Activated naive CD4-positive, alpha-beta T cell treated with anti-CD3 and anti-CD28 coated beads, Interleukin-2, amount 50 U/mL, for 24 hours (primary cell): ENCODE data around the gene CTSA.
A peak's percentile ranks its signal among the peaks of the same experiment; 100 is the strongest.
"Not testable (repeated sequence)": the region's sequence is repeated elsewhere in the genome, so short reads cannot be mapped to it uniquely, and the experiment has no call there.

Experiments
- H3K27ac Mint-ChIP-seq: one replicate; pipeline ENCODE4 v1.8.0; 2021; ENCODE audit warnings: mild to moderate bottlenecking, mixed read lengths
- H3K27me3 Mint-ChIP-seq: one replicate; pipeline ENCODE4 v1.8.0; 2021; ENCODE audit warnings: mixed read lengths
- H3K36me3 Mint-ChIP-seq: one replicate; pipeline ENCODE4 v1.8.0; 2021; ENCODE audit warnings: mixed read lengths
- H3K4me1 Mint-ChIP-seq: one replicate; pipeline ENCODE4 v1.8.0; 2021; ENCODE audit warnings: mixed read lengths
- H3K4me3 Mint-ChIP-seq: one replicate; pipeline ENCODE4 v1.8.0; 2021; ENCODE audit warnings: mild to moderate bottlenecking, mixed read lengths
- H3K9me3 Mint-ChIP-seq: one replicate; pipeline ENCODE4 v1.8.0; 2021; ENCODE audit warnings: mixed read lengths

The CTSA gene

GRCh38 chr20:45917790-45918141, 26.6 kb downstream of the CTSA start:
- no peak overlapping the region for H3K4me3 Mint-ChIP-seq
- peaks cover 15% of the 10 kb centered on the region for H3K27me3 Mint-ChIP-seq
- H3K9me3 Mint-ChIP-seq, result no peaks in the 10 kb centered on the region
- H3K36me3 Mint-ChIP-seq, result no peaks in the 10 kb centered on the region
- peaks cover 4% of the 10 kb centered on the region for H3K4me1 Mint-ChIP-seq
- no peak overlapping the region for H3K27ac Mint-ChIP-seq

- no peaks in the 10 kb centered on the region for H3K9me3 Mint-ChIP-seq
- no peaks in the 10 kb centered on the region for H3K36me3 Mint-ChIP-seq
- peaks cover 13% of the 10 kb centered on the region for H3K27me3 Mint-ChIP-seq
- H3K27ac Mint-ChIP-seq, result no peak overlapping the region
- H3K4me3 Mint-ChIP-seq, result no peak overlapping the region
- peaks cover 4% of the 10 kb centered on the region for H3K4me1 Mint-ChIP-seq
Observed at GRCh38 chr20:45918182-45918737, 27.1 kb downstream of the CTSA start.

GRCh38 chr20:45918779-45919537, 27.8 kb downstream of the CTSA start:
- Mint-ChIP-seq H3K36me3 (no peaks in the 10 kb centered on the region), H3K4me3 (no peak overlapping the region), H3K27me3 (peaks cover 13% of the 10 kb centered on the region), H3K9me3 (no peaks in the 10 kb centered on the region), H3K27ac (no peak overlapping the region), H3K4me1 (peaks cover 4% of the 10 kb centered on the region)

- peaks cover 8% of the 10 kb centered on the region for H3K27me3 Mint-ChIP-seq
- no peaks in the 10 kb centered on the region for H3K9me3 Mint-ChIP-seq
- H3K36me3 Mint-ChIP-seq, result no peaks in the 10 kb centered on the region
- peaks cover 8% of the 10 kb centered on the region for H3K4me1 Mint-ChIP-seq
- H3K4me3 Mint-ChIP-seq, result no peak overlapping the region
- H3K27ac Mint-ChIP-seq, result no peak overlapping the region
Observed at GRCh38 chr20:45919542-45920399, 28.6 kb downstream of the CTSA start.

GRCh38 chr20:45920462-45921336, 29.6 kb downstream of the CTSA start:
- H3K27me3 Mint-ChIP-seq, result peaks cover 6% of the 10 kb centered on the region
- no peaks in the 10 kb centered on the region for H3K36me3 Mint-ChIP-seq
- H3K9me3 Mint-ChIP-seq, result no peaks in the 10 kb centered on the region
- H3K4me3 Mint-ChIP-seq, result no peak overlapping the region
- no peak overlapping the region for H3K27ac Mint-ChIP-seq
- H3K4me1 Mint-ChIP-seq, result peaks cover 8% of the 10 kb centered on the region

- Mint-ChIP-seq H3K27ac (peak overlapping the region; percentile 43), H3K36me3 (no peaks in the 10 kb centered on the region), H3K27me3 (peaks cover 3% of the 10 kb centered on the region), H3K9me3 (no peaks in the 10 kb centered on the region), H3K4me1 (peaks cover 8% of the 10 kb centered on the region), H3K4me3 (no peak overlapping the region)
Observed at GRCh38 chr20:45921337-45922189, 30.4 kb downstream of the CTSA start.

DNA sequence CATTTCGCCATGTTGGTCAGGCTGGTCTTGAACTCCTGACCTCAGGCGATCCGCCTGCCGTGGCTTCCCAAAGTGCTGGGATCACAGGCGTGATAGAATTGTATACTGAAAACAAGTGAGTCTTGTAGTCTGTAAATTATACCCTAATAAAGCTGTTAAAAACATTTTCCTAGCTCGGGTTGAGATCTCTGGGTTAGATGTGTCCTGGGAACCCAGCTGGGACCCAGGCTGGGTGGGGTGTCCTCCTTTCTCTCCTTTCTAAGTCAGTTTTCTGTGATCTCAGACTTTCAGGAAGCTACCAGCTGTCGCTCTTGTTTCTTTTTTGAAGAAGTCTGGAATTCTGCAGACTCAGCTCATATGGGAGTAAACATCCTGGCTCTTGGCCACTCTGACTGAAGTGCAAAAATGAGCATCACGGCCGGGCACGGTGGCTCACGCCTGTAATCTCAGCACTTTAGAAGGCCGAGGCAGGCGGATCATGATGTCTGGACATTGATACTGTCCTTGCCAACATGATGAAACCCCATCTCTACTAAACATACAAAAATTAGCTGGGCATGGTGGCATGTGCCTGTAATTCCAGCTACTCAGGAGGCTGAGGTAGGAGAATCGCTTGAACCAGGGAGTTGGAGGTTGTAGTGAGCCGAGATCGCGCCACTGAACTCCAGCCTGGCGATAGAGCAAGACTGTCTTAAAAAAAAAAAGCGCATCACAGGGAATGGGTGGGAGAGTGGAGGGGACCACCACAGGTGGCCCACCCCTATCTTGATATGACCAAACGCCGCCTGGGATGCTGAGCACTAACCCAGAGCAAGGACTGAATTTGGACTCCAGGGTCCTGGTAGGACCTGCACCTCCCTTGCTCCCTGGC, 33.5 kb downstream of the CTSA start:
- peaks cover 1% of the 10 kb centered on the region for H3K27me3 Mint-ChIP-seq
- peaks cover 8% of the 10 kb centered on the region for H3K4me1 Mint-ChIP-seq
- no peak overlapping the region for H3K4me3 Mint-ChIP-seq
- H3K36me3 Mint-ChIP-seq, result no peaks in the 10 kb centered on the region
- H3K9me3 Mint-ChIP-seq, result no peaks in the 10 kb centered on the region
- no peak overlapping the region for H3K27ac Mint-ChIP-seq

- Mint-ChIP-seq H3K27ac (no peak overlapping the region), H3K4me1 (peaks cover 8% of the 10 kb centered on the region), H3K27me3 (peaks cover 1% of the 10 kb centered on the region), H3K9me3 (no peaks in the 10 kb centered on the region), H3K36me3 (no peaks in the 10 kb centered on the region), H3K4me3 (no peak overlapping the region)
Observed at GRCh38 chr20:45925821-45926506, 34.8 kb downstream of the CTSA start.

- Mint-ChIP-seq H3K9me3 (no peaks in the 10 kb centered on the region), H3K27ac (no peak overlapping the region), H3K27me3 (peaks cover under 1% of the 10 kb centered on the region), H3K4me3 (no peak overlapping the region), H3K36me3 (no peaks in the 10 kb centered on the region), H3K4me1 (peaks cover 6% of the 10 kb centered on the region)
Observed at GRCh38 chr20:45926731-45927070, 35.6 kb downstream of the CTSA start.

- no peak overlapping the region for H3K27ac Mint-ChIP-seq
- H3K27me3 Mint-ChIP-seq, result no peaks in the 10 kb centered on the region
- H3K36me3 Mint-ChIP-seq, result no peaks in the 10 kb centered on the region
- peaks cover 3% of the 10 kb centered on the region for H3K4me1 Mint-ChIP-seq
- no peaks in the 10 kb centered on the region for H3K9me3 Mint-ChIP-seq
- H3K4me3 Mint-ChIP-seq, result no peak overlapping the region
Observed at GRCh38 chr20:45927071-45927878, 36.1 kb downstream of the CTSA start.

DNA sequence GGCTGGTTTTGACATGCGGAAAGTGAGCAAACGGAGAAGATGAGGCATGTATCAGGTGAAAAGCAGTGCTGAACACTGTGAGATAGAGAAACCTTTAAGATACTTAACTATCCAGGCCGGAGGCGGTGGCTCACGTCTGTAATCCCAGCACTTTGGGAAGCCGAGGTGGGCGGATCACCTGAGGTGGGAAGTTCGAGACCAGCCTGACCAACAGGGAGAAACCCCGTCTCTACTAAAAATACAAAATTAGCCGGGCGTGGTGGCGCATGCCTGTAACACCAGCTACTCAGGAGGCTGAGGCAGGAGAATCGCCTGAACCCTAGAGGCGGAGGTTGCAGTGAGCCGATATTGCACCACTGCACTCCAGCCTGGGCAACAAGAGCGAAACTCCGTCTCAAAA, 40.5 kb downstream of the CTSA start:
- not testable (repeated sequence) for H3K4me1 Mint-ChIP-seq, H3K27ac Mint-ChIP-seq, H3K9me3 Mint-ChIP-seq, H3K4me3 Mint-ChIP-seq, H3K27me3 Mint-ChIP-seq, H3K36me3 Mint-ChIP-seq

GRCh38 chr20:45933266-45934045, 42.3 kb downstream of the CTSA start:
- Mint-ChIP-seq H3K4me1 (peaks cover 25% of the 10 kb centered on the region), H3K27me3 (no peaks in the 10 kb centered on the region), H3K9me3 (no peaks in the 10 kb centered on the region)

More at GRCh38 chr20:45933266-45934045, 42.3 kb downstream of the CTSA start:
- Mint-ChIP-seq H3K4me3 (peak overlapping the region; percentile 93), H3K27ac (peak overlapping the region; percentile 97), H3K36me3 (peaks cover 8% of the 10 kb centered on the region)
